GM08714 (cell line): ENCODE results near the gene BRSK2.
"Not testable (repeated sequence)": the region's sequence is repeated elsewhere in the genome, so short reads cannot be mapped to it uniquely, and the experiment has no call there.

Experiments
- H3K4me3 ChIP-seq: fragments of 200-500 bp; sonication (Bioruptor generic); 2 replicates; pipeline ENCODE4 v1.5.1; 2014; ENCODE audit warnings: mild to moderate bottlenecking, low read length, inconsistent platforms
- ZNF274 ChIP-seq: IDR thresholded peaks from 2 replicates; pipeline ENCODE4 v1.6.1; 2012; ENCODE audit warnings: mild to moderate bottlenecking, low read depth, low read length

BRSK2 gene

GRCh38 chr11:1350086-1350725, 39.5 kb upstream of the BRSK2 start:
- no peak overlapping the region for H3K4me3 ChIP-seq
- no peak for TF ChIP-seq ZNF274

DNA sequence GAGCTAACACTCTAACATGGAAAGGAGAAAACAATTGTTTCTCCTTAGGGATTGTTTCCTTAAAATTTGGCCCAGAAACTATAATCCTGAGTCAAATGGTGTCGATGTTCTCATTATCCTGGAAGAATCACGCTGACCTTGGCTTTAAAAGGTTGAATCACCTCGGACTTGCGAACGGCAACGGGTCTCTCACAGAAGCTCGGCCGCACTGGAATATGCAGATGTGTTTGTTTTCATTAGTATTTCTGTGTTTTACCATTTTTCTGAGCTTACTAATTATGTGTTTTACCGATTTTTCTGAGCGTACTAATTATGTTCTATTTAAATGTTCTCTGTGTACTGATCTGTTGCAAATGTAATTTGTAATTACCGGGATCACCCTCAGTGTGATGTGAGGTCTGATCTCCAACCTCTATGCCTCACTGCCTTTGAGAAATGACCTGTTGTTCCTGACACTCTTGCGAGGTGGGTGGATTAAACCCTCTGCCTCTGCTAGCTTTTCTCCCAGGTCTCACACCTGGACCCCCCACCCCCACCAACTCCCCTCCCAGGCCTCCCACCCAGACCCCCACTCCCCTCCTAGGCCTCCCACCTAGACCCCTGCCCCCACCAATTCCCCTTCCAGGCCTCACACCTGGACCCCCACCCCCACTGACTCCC, 38.3 kb upstream of the BRSK2 start:
- H3K4me3 ChIP-seq, result no peak overlapping the region
- no peak for TF ChIP-seq ZNF274

DNA sequence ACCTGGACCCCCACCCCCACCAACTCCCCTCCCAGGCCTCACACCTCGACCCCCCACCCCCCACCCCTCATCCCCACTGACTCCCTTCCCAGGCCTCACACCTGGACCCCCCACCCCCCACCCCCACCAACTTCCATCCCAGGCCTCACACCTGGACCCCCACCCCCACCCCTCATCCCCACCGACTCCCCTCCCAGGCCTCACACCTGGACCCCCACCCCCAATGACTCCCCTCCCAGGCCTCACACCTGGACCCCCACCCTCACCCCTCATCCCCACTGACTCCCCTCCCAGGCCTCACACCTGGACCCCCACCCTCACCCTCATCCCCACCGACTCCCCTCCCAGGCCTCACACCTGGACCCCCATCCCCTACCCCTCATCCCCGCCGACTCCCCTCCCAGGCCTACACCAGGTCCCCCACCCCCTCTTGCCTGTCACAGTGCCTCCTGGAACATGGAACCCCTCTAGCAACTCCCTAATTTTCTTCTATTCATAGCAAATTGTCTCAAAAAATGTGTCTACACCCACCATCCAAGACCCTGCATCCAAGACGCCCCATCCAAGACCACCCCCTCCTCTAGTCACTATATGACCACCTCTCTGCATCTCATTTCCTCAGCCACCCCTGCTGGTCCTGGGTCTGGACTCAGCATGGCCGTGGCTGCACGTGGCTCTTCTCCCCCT, 36.9 kb upstream of the BRSK2 start:
- no peak for TF ChIP-seq ZNF274
- no peak overlapping the region for H3K4me3 ChIP-seq

GRCh38 chr11:1353383-1354124, 36.2 kb upstream of the BRSK2 start:
- TF ChIP-seq ZNF274, result no peak
- no peak overlapping the region for H3K4me3 ChIP-seq

DNA sequence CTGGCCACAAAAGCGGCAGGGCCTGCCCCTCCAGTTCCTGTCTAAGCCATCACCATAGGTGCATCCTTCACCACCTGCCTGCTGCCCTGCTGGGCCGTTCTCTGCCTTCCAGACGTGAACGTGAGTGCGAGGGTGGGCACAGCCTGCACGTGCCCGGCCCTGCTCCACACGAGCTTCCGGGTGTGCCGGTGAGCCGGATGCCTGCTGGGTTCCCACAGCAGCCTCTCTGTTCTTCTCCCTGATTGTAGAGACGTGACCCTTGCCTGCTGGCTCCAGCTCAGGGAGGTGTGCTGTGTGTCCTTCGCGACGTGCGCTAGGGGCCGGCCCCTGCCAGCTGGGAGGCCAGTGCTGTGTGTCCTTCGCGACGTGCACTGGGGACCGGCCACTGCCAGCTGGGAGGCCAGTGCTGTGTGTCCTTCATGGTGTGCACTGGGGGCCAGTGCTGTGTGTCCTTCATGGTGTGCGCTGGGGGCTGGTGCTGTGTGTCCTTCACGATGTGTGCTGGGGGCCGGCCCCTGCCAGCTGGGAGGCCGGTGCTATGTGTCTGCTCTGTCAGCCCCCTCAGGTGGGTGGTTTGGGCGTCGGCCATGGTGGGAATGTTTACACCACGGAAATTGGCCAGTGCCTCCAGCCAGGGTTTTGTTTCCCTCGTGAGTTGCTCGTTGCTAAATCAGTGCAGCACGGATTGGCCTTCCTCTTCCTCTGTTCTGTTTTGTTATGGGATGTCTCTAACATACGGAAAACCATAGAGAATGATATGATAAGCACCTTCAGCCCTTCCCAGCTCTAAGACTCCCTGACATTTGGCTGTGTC, 35.4 kb upstream of the BRSK2 start:
- H3K4me3 ChIP-seq, result no peak overlapping the region
- TF ChIP-seq ZNF274, result no peak

DNA sequence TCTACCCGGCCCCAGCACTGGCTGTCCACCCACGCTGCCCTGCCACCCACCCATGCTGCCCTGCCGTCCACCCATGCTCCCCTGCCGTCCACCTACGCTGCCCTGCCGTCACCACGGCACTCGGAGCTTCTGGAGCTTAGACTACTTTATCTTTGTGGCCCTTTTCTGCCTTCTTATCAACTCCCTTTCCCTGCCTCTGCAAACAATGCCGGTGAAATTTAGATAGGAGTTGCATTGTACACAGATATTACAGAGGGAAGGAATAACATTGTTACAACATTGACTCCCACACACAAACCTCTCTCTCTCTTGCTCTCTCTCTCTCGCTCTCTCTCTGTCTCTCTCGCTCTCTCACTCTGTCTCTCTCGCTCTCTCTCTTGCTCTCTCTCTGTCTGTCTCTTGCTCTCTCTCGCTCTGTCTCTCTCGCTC, 33.7 kb upstream of the BRSK2 start:
- TF ChIP-seq ZNF274, result no peak
- no peak overlapping the region for H3K4me3 ChIP-seq

DNA sequence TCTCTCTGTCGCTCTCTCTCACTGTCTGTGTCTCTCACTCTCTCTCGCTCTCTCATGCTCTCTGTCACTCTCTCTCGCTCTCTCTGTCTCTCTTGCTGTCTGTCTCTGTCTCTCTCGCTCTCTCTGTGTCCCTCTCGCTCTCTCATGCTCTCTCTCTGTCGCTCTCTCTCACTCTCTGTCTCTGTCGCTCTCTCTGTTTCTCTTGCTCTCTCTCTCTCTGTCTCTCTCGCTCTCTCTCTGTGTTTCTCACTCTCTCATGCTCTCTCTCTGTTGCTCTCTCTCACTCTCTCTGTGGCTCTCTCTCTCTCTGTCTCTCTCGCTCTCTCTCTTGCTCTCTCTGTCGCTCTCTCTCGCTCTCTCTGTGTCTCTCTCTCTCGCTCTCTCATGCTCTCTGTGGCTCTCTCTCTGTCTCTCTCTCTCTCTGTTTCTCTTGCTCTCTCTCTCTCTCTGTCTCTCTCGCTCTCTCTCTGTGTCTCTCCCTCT, 33.2 kb upstream of the BRSK2 start:
- TF ChIP-seq ZNF274, result no peak
- H3K4me3 ChIP-seq, result no peak overlapping the region

DNA sequence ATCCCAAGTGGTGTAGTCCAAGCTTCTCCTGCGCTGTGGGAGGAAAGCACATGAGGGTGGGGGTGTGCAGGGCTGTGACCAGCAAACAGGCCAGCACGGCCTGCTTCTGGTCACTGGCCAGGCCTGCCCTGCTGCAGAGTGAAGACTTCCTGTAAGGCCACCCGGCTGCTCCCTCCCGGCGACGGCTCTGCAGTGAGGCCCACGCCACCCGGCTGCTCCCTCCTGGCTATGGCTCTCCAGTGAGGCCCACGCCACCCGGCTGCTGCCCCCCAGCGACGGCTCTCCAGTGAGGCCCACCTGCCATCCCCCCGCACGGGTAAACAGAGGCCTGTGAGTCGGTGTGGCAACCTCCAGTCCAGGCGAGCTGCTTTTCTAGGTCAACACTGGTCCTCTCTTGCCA, 31.4 kb upstream of the BRSK2 start:
- TF ChIP-seq ZNF274, result no peak

GRCh38 chr11:1358931-1359330, 30.8 kb upstream of the BRSK2 start:
- H3K4me3 ChIP-seq, result not testable (repeated sequence)

More for the DNA sequence above, 31.4 kb upstream of the BRSK2 start:
- no peak overlapping the region for H3K4me3 ChIP-seq

DNA sequence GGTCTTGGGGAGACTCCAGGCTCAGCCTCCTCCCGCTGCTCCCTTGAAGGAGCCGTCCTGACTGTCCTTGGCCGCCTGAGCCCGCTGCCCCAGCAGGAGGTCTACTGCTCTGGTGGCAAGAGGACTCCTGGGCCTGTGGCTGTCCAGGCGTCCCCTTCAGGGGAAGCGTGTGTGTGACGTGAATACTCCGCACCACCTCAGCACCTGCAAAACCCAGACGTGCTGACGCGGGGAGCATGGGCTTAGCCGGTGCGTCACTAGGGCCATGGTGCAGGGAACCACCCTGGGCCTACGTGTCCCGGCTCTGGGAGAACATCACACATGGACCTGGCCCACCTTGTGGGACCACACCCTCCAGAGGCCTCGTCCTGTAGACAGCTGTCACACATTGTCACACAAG, 30.2 kb upstream of the BRSK2 start:
- H3K4me3 ChIP-seq, result no peak overlapping the region
- TF ChIP-seq ZNF274, result no peak

DNA sequence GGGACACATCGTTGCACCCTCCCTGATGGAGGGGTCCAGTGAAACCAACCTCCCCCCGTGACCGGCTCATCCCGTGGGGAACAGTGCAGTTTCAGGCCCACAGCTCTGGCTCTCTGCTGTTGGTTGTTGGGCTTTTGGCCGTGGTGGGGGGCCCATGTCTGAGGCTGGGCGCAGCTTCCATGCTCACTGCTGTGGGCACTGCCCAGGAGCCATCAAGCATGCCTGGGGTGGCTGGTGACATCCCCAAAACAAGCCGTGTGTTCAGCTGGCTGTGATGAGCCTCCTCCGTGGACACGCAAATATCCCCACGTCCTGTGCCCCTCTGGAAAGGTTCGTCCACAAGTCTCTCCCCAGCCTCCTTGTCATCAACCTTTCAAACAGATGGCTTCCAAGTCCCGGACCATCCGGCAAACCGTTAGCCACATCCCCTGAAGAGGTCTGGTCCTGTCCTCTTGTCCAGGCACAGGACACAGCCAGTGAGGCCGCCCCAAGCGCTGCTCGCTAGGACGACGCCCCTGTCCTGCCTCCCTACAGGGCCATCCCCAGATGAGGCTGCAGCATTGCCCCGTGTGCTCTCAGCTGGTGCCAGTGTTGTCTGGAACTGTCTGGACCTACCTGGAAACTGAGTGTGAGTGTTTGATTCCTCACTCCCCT, 29.4 kb upstream of the BRSK2 start:
- no peak for TF ChIP-seq ZNF274
- no peak overlapping the region for H3K4me3 ChIP-seq

- TF ChIP-seq ZNF274, result no peak
- H3K4me3 ChIP-seq, result no peak overlapping the region
Observed at GRCh38 chr11:1360835-1361357, 28.8 kb upstream of the BRSK2 start.

- no peak overlapping the region for H3K4me3 ChIP-seq
- TF ChIP-seq ZNF274, result no peak
Observed at GRCh38 chr11:1361882-1362281, 27.9 kb upstream of the BRSK2 start.
